ENCODE results near the gene EML1.

EML1 gene

GRCh38 chr14:99837822-99838221, 44.6 kb downstream of the EML1 start:
- DNase-seq = no peak

- peak; percentile 39 for DNase-seq
Measured at GRCh38 chr14:99838639-99839134, 45.5 kb downstream of the EML1 start.

GRCh38 chr14:99839696-99840095, 46.5 kb downstream of the EML1 start:
- DNase-seq = no peak

- no peak for DNase-seq
Measured at GRCh38 chr14:99840265-99840664, 47.1 kb downstream of the EML1 start.

GRCh38 chr14:99840774-99841305, 47.6 kb downstream of the EML1 start:
- DNase-seq = no peak

- no peak for DNase-seq
Measured at GRCh38 chr14:99841436-99842071, 48.3 kb downstream of the EML1 start.

- DNase-seq = no peak
Measured at GRCh38 chr14:99842141-99842540, 48.9 kb downstream of the EML1 start.

- DNase-seq = no peak
Measured at GRCh38 chr14:99846808-99847207, 53.6 kb downstream of the EML1 start.

GRCh38 chr14:99850709-99851108, 57.5 kb downstream of the EML1 start:
- no peak for DNase-seq

GRCh38 chr14:99852578-99852977, 59.4 kb downstream of the EML1 start:
- no peak for DNase-seq

GRCh38 chr14:99853206-99853605, 60.0 kb downstream of the EML1 start:
- no peak for DNase-seq

- DNase-seq = no peak
Measured at GRCh38 chr14:99854831-99855230, 61.6 kb downstream of the EML1 start.

GRCh38 chr14:99855271-99855670, 62.1 kb downstream of the EML1 start:
- DNase-seq = no peak

- no peak for DNase-seq
Measured at GRCh38 chr14:99857551-99857950, 64.3 kb downstream of the EML1 start.

- DNase-seq = no peak
Measured at GRCh38 chr14:99860219-99860618, 67.0 kb downstream of the EML1 start.

GRCh38 chr14:99862136-99862535, 68.9 kb downstream of the EML1 start:
- DNase-seq = no peak

GRCh38 chr14:99863059-99863458, 69.8 kb downstream of the EML1 start:
- no peak for DNase-seq

GRCh38 chr14:99865408-99865807, 72.2 kb downstream of the EML1 start:
- DNase-seq = no peak

GRCh38 chr14:99870617-99871016, 77.4 kb downstream of the EML1 start:
- no peak for DNase-seq

GRCh38 chr14:99871771-99872170, 78.6 kb downstream of the EML1 start:
- no peak for DNase-seq

- peak; percentile 27 for DNase-seq
Measured at GRCh38 chr14:99872786-99873440, 79.7 kb downstream of the EML1 start.

GRCh38 chr14:99873653-99874052, 80.4 kb downstream of the EML1 start:
- DNase-seq = no peak

- no peak for DNase-seq
Measured at GRCh38 chr14:99874306-99874705, 81.1 kb downstream of the EML1 start.

GRCh38 chr14:99875421-99875820, 82.2 kb downstream of the EML1 start:
- DNase-seq = no peak

GRCh38 chr14:99875836-99876235, 82.6 kb downstream of the EML1 start:
- DNase-seq = no peak

All from NCI-H1105 treated with DMSO at 0.1 percent for 48 hours (cell line).